ENCODE measurements around the gene LRP5. TPM values are rescaled to one million over a fixed set of nuclear protein-coding genes. Genes with fewer than 3 reads are reported as not detected.
"Not testable (repeated sequence)": the region's sequence is repeated elsewhere in the genome, so short reads cannot be mapped to it uniquely, and the experiment has no call there.

LRP5 gene
- total RNA-seq, 1 donor from 2014 or later = 44.3 TPM

DNA sequence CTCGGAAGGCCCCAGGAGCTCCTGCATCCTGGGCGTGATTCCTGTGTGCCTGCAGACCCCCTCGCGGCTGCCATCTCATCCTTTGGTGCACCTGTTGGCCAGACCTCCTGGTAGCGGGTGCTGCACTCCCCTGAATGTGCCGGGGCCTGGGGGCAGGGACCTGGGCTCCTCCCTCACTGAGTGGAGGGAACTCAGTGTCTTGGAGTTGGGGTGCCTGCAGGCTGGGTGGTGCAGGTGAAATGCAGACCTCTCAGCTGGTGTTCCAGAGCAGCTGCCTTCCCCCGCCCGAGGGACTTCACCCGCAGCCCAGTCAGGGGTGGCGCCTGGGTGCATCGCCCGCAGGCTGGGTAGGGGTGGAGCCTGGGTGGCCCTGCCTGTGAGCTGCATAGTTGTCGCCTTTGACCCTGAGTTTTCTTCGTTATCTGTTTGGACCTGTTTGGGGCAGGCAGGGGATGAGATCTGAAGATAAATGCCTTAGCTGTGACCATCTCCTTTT is 31.4 kb downstream of the LRP5 start:
- peaks cover 4% of the 10 kb centered on the region for H3K36me3 Mint-ChIP-seq (ENCODE audit: low read depth)
- H3K27ac Mint-ChIP-seq (ENCODE audit: unreplicated experiment) = no peak overlapping the region
- no peak for TF ChIP-seq CTCF (conservative IDR thresholded peaks at IDR 0.05)
- H3K4me3 Mint-ChIP-seq = no peak overlapping the region
- H3K27me3 Mint-ChIP-seq (ENCODE audit: low read depth) = no peaks in the 10 kb centered on the region
- H3K4me1 Mint-ChIP-seq = peaks cover 18% of the 10 kb centered on the region
- H3K9me3 Mint-ChIP-seq = no peaks in the 10 kb centered on the region
- DNase-seq (ENCODE audit: low read depth, low spot score) = no peak

DNA sequence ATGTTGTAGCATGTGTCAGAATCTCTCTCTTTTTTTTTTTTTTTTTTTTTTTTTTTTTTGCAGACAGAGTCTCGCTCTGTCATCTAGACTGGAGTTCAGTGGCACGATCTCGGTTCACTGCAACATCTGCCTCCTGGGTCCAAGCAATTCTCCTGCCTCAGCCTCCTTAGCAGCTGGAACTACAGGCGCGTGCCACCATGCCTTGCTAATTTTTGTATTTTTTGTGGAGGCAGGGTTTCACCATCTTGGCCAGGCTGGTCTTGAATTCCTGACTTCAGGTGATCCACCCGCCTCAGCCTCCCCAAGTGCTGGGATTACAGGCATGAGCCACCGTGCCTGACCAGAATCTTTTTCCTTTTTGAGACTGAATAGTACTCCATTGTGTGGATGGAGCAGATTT is 32.4 kb downstream of the LRP5 start:
- not testable (repeated sequence) for H3K27me3 Mint-ChIP-seq (ENCODE audit: low read depth); H3K36me3 Mint-ChIP-seq (ENCODE audit: low read depth); H3K27ac Mint-ChIP-seq (ENCODE audit: unreplicated experiment); H3K4me3 Mint-ChIP-seq; DNase-seq (ENCODE audit: low read depth, low spot score); H3K9me3 Mint-ChIP-seq
- H3K4me1 Mint-ChIP-seq = peaks cover 14% of the 10 kb centered on the region

DNA sequence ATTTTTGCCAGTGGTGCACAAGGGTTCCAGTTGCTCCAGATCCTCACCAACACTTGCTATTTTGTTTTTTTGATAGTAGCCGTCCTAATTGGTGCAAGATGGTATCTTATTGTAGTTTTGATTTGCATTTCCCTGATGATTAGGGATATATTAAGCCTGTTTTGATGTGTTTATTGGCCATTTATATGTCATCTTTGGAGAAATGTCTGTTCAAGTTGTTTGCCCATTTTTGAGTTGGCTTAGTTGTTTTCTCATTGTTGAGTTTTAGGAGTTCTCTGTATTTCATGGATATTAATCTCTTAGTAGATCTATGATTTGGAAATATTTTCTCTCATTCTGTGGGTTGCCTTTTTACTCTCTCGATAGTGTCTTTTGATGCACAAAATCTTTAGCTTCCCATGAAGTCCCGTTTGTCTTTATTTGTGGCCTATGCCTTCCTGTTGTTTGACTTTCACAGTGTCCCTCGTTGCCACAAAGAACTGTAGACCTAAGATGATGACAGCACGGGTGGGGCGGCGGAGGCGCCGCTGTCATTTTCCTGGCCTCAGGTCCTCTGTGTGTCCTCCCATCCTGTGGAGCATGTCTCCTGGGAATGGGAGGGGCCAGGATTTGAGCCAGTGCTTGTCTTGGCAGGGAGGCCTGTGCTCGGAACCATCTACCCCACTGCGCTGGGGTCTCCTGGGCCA is 33.5 kb downstream of the LRP5 start:
- Mint-ChIP-seq H3K36me3 (ENCODE audit: low read depth) (peaks cover 9% of the 10 kb centered on the region), H3K4me1 (peaks cover 16% of the 10 kb centered on the region), H3K27ac (ENCODE audit: unreplicated experiment) (no peak overlapping the region), H3K27me3 (ENCODE audit: low read depth) (no peaks in the 10 kb centered on the region), H3K9me3 (no peaks in the 10 kb centered on the region), H3K4me3 (no peak overlapping the region)
- no peak for DNase-seq (ENCODE audit: low read depth, low spot score)
- TF ChIP-seq CTCF (conservative IDR thresholded peaks at IDR 0.05) = no peak

DNA sequence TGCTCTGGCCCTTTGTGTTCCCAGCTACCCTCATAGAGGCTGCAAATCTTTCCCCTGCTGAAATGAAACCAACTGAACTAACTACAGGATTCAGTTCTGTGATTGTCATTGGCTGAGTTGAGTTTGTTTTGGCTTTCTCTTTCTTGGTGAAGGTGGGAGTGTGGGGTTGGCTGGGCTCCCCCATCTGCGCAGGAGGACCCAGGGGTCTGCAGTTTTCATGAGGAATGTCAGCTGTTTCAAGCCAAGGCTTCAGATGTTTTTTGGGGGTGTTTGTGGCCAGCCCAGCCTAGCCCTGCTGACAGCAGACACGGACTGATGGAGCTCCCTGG is 34.0 kb downstream of the LRP5 start:
- Mint-ChIP-seq H3K27ac (ENCODE audit: unreplicated experiment) (no peak overlapping the region), H3K4me3 (no peak overlapping the region), H3K4me1 (peaks cover 17% of the 10 kb centered on the region), H3K9me3 (no peaks in the 10 kb centered on the region), H3K27me3 (ENCODE audit: low read depth) (no peaks in the 10 kb centered on the region), H3K36me3 (ENCODE audit: low read depth) (peaks cover 9% of the 10 kb centered on the region)
- no peak for TF ChIP-seq CTCF (conservative IDR thresholded peaks at IDR 0.05)
- DNase-seq (ENCODE audit: low read depth, low spot score) = no peak

- no peak overlapping the region for H3K4me3 Mint-ChIP-seq
- H3K27me3 Mint-ChIP-seq (ENCODE audit: low read depth) = no peaks in the 10 kb centered on the region
Observed at GRCh38 chr11:68347345-68347744, 35.0 kb downstream of the LRP5 start.

More at GRCh38 chr11:68347345-68347744, 35.0 kb downstream of the LRP5 start:
- Mint-ChIP-seq H3K27ac (ENCODE audit: unreplicated experiment) (no peak overlapping the region), H3K4me1 (peaks cover 15% of the 10 kb centered on the region), H3K9me3 (no peaks in the 10 kb centered on the region), H3K36me3 (ENCODE audit: low read depth) (peaks cover 16% of the 10 kb centered on the region)
- TF ChIP-seq CTCF (conservative IDR thresholded peaks at IDR 0.05) = no peak
- DNase-seq (ENCODE audit: low read depth, low spot score) = no peak
